ENCODE results near the gene LIPC.

The LIPC gene

DNA sequence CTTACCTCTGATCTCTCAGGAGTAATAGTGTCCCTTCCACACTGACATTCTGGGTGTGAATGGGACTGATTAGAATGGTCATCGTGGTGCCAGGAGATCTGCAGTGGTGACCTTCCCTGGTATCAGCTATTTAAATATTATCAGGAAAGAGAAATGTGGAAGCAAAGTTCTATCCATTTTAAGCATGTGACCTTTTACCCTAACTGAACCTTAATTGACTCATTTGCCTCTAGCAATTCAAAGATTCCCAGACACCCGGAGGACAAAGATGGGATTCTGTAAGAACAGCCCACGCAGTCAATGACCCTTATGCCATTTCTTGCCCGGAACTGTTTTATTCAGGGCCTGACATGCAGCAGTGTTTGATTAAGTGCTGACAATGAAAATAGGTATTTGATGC lies 10.3 kb downstream of the LIPC start:
- TF ChIP-seq ZNF184 (tag by site-specific recombination; IDR thresholded peaks at IDR 0.05) (no peak), ZNF324 (tag by site-specific recombination; IDR thresholded peaks at IDR 0.05) (no peak), ZNF404 (tag by site-specific recombination; IDR thresholded peaks at IDR 0.05) (no peak), ZNF416 (tag by site-specific recombination; IDR thresholded peaks at IDR 0.05) (no peak), ZNF354C (tag by site-specific recombination; IDR thresholded peaks at IDR 0.05; ENCODE audit: borderline replicate concordance, low read depth) (no peak)
- CTCF ChIA-PET, result no interaction called here

DNA sequence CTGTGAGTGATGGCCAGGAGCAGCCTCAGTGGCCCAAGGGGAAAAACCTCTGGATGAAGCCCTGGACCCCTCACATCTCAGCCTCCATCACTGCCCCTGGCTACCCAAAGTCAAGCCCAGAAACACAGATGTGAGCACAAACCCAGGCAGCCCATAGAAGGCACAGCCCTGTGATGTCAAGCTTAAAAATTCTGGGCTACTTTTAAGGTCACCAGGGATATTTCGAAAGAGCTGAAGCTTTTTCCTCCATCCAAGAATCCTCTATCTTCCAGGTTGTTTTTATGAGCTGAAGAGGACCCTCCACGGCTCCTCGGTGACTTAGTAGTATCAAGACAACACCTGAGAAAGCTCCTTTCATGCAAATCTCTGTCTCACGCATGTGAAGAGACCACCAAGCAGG lies 11.5 kb downstream of the LIPC start:
- ChIA-PET CTCF (no interaction called here), POLR2A (no interaction called here)
- H3K4me3 ChIP-seq (ENCODE audit: low read depth, low read length), result no peak overlapping the region
- 0 out of 2 replicates have a peak, but pooled peaks cover 2% of the 10 kb centered on the region for H3K4me1 ChIP-seq (ENCODE audit: control insufficient read depth, insufficient read depth, low read length)
- H3K9me3 ChIP-seq (ENCODE audit: control insufficient read depth, insufficient read depth, low read depth, low read length), result no peaks in the 10 kb centered on the region
- TF ChIP-seq ZNF266 (tag by site-specific recombination; IDR thresholded peaks at IDR 0.05; ENCODE audit: low read depth), result no peak
- no peak for TF ChIP-seq ZNF169 (tag by site-specific recombination; IDR thresholded peaks at IDR 0.05)
- TF ChIP-seq KLF8 (tag by site-specific recombination; IDR thresholded peaks at IDR 0.05), result no peak
- no peak for TF ChIP-seq ZNF785 (tag by site-specific recombination; IDR thresholded peaks at IDR 0.05)
- no peak for TF ChIP-seq ZNF701 (tag by site-specific recombination; IDR thresholded peaks at IDR 0.05)
- no peak for TF ChIP-seq ZNF311 (tag by site-specific recombination; IDR thresholded peaks at IDR 0.05; ENCODE audit: borderline replicate concordance)
- TF ChIP-seq, protein P1, sequence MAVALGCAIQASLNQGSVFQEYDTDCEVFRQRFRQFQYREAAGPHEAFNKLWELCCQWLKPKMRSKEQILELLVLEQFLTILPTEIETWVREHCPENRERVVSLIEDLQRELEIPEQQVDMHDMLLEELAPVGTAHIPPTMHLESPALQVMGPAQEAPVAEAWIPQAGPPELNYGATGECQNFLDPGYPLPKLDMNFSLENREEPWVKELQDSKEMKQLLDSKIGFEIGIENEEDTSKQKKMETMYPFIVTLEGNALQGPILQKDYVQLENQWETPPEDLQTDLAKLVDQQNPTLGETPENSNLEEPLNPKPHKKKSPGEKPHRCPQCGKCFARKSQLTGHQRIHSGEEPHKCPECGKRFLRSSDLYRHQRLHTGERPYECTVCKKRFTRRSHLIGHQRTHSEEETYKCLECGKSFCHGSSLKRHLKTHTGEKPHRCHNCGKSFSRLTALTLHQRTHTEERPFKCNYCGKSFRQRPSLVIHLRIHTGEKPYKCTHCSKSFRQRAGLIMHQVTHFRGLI (tag by site-specific recombination; IDR thresholded peaks at IDR 0.05), result no peak
- no peak for TF ChIP-seq FEZF1 (tag by site-specific recombination; IDR thresholded peaks at IDR 0.05)
- TF ChIP-seq, protein P2, sequence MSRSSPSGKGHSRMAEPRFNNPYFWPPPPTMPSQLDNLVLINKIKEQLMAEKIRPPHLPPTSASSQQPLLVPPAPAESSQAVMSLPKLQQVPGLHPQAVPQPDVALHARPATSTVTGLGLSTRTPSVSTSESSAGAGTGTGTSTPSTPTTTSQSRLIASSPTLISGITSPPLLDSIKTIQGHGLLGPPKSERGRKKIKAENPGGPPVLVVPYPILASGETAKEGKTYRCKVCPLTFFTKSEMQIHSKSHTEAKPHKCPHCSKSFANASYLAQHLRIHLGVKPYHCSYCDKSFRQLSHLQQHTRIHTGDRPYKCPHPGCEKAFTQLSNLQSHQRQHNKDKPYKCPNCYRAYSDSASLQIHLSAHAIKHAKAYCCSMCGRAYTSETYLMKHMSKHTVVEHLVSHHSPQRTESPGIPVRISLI (tag by site-specific recombination; IDR thresholded peaks at IDR 0.05), result no peak
- TF ChIP-seq ZNF37A (tag by site-specific recombination; IDR thresholded peaks at IDR 0.05), result no peak
- no peak for TF ChIP-seq GLIS2 (tag by site-specific recombination; IDR thresholded peaks at IDR 0.05)
- TF ChIP-seq ZNF792 (tag by site-specific recombination; IDR thresholded peaks at IDR 0.05), result no peak
- TF ChIP-seq ZFP37 (tag by site-specific recombination; IDR thresholded peaks at IDR 0.05), result no peak
- no peak for TF ChIP-seq ZNF600 (tag by site-specific recombination; IDR thresholded peaks at IDR 0.05)
- no peak for TF ChIP-seq ZNF501 (tag by site-specific recombination; IDR thresholded peaks at IDR 0.05)
- TF ChIP-seq ZNF658 (tag by site-specific recombination; IDR thresholded peaks at IDR 0.05), result no peak
- no peak for TF ChIP-seq ZNF530 (tag by site-specific recombination; IDR thresholded peaks at IDR 0.05; ENCODE audit: low read depth)
- no peak for TF ChIP-seq SCRT1 (tag by site-specific recombination; IDR thresholded peaks at IDR 0.05; ENCODE audit: borderline replicate concordance)
- no peak for TF ChIP-seq REPIN1 (tag by site-specific recombination; IDR thresholded peaks at IDR 0.05; ENCODE audit: low read depth)
- no peak overlapping the region for H3K27ac ChIP-seq (ENCODE audit: extremely low read depth, low read depth, low read length)
- H3K36me3 ChIP-seq (ENCODE audit: control insufficient read depth in 2 of 2, insufficient read depth in 1 of 2, low read length in 2 of 2), result no peaks in the 10 kb centered on the region

More for the DNA sequence above, 10.3 kb downstream of the LIPC start:
- no peaks in the 10 kb centered on the region for H3K36me3 ChIP-seq (ENCODE audit: control insufficient read depth in 2 of 2, insufficient read depth in 1 of 2, low read length in 2 of 2)
- POLR2A ChIA-PET, result no interaction called here
- no peaks in the 10 kb centered on the region for H3K9me3 ChIP-seq (ENCODE audit: control insufficient read depth, insufficient read depth, low read depth, low read length)
- no peak overlapping the region for H3K4me3 ChIP-seq (ENCODE audit: low read depth, low read length)
- 0 out of 2 replicates have a peak, but pooled peaks cover 2% of the 10 kb centered on the region for H3K4me1 ChIP-seq (ENCODE audit: control insufficient read depth, insufficient read depth, low read length)
- no peak overlapping the region for H3K27ac ChIP-seq (ENCODE audit: extremely low read depth, low read depth, low read length)

All from HEK293 (cell line).